Esophagus squamous epithelium (tissue), 4 donors: Measurements from ENCODE around the gene SCLY.

Experiments used
- POLR2A ChIP-seq, 4 donors: fragments of 450-650 bp; IDR thresholded peaks; one replicate each; pipeline ENCODE4 v1.6.1; 2017; ENCODE audit warnings: antibody characterized with exemption in 4 of 4, mild to moderate bottlenecking in 4 of 4, moderate library complexity in 3 of 4
- TF ChIP-seq, protein P1 (sequence below), 6 experiments: fragments of 450-650 bp in 4 of 6; fragments of 200-600 bp in 2 of 6; sonication (generic) in 2 of 6; IDR thresholded peaks; one replicate each; pipeline ENCODE4 v1.5.1; 2016 to 2019; ENCODE audit warnings: antibody characterized with exemption in 6 of 6, mild to moderate bottlenecking in 4 of 6, moderate library complexity in 4 of 6

DNA sequence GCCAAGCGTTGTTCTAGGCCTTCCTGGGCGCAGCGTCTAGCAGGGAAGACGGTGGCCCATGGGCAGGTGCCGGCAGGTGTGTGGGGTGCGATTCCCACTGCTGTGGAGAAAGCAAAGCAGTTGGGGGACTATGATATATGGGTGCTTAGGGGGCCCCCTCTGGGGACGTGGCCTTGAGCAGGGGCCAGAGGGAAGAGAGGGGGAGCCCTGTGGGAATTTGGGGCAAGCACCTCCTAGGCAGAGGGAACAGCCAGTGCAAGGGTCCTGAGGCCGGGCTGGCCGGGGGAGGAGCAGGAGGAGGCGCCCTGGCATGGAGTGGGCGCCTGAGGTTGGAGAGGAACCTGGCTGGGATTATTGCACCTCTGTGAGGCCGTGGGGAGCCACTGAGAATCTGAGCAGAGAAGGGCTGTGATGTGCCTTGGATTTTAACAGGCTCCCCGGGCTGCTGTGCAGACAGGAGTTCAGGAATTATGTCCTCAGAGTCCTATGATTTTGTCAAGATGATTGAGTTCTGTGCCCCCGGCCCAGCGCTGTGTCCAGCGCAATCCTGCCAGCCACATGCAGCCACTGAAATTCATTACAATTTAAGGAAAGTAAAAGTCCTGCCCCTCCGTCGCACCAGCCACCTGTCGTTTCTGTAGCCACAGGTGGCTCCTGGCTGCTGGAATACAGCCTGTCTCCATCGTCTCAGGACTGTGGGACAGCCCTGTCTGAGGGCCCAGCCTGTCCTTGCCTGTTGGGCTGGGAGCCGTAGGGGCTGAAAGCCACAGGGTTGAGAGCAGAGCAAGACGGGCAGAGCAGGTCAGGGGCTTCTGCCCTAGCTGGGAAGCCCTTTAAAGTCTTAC is 68.6 kb downstream of the SCLY start:
- TF ChIP-seq, protein P1, sequence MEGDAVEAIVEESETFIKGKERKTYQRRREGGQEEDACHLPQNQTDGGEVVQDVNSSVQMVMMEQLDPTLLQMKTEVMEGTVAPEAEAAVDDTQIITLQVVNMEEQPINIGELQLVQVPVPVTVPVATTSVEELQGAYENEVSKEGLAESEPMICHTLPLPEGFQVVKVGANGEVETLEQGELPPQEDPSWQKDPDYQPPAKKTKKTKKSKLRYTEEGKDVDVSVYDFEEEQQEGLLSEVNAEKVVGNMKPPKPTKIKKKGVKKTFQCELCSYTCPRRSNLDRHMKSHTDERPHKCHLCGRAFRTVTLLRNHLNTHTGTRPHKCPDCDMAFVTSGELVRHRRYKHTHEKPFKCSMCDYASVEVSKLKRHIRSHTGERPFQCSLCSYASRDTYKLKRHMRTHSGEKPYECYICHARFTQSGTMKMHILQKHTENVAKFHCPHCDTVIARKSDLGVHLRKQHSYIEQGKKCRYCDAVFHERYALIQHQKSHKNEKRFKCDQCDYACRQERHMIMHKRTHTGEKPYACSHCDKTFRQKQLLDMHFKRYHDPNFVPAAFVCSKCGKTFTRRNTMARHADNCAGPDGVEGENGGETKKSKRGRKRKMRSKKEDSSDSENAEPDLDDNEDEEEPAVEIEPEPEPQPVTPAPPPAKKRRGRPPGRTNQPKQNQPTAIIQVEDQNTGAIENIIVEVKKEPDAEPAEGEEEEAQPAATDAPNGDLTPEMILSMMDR (IDR thresholded peaks at IDR 0.05): no peak
- TF ChIP-seq POLR2A (IDR thresholded peaks at IDR 0.05): no peak
